ENCODE results near the gene MYOF. TPM values are rescaled to one million over a fixed set of nuclear protein-coding genes. Genes with fewer than 3 reads are reported as not detected.

Gene MYOF
- total and polyA plus RNA-seq, 2 of the 8 experiments (the other 6 are each of a cell fraction or from before 2014, with no cell fraction given) = 0.98 to 2.3 TPM

- Histone ChIP-seq H4K20me1 (replicated peaks in 1 of 2; ENCODE audit: control insufficient read depth in 1 of 2, insufficient read depth in 2 of 2, low read length in 2 of 2) (no peaks in the 10 kb centered on the region), H3K9ac (replicated peaks in 1 of 4; ENCODE audit: extremely low read depth in 1 of 4, low read depth in 3 of 4, low read length in 3 of 4) (no peak overlapping the region), H2BK5ac (ENCODE audit: low read depth, low read length) (no peak overlapping the region), H4K8ac (ENCODE audit: extremely low read depth, insufficient read depth, low read length) (no peak overlapping the region), H2BK120ac (replicated peaks; ENCODE audit: low read depth, low read length) (no peak overlapping the region), H3K14ac (ENCODE audit: insufficient read length) (no peak overlapping the region), H2BK20ac (ENCODE audit: low read length) (no peak overlapping the region), H4K91ac (replicated peaks; ENCODE audit: insufficient read length, low read length) (peak overlapping the region; percentile 27), H3K23me2 (ENCODE audit: low read depth, low read length) (no peaks in the 10 kb centered on the region), H3K9me3 (ENCODE audit: insufficient read depth in 2 of 2, low read depth in 1 of 2, low read length in 1 of 2) (no peaks in the 10 kb centered on the region), H3K18ac (ENCODE audit: extremely low read depth, low read length) (no peak overlapping the region), H3K36me3 (ENCODE audit: control insufficient read depth in 2 of 4, insufficient read depth in 4 of 4, low read length in 3 of 4) (no peaks in the 10 kb centered on the region), H3K56ac (replicated peaks; ENCODE audit: insufficient read length, low read depth, low read length) (no peak overlapping the region), H3K79me1 (ENCODE audit: low read depth, low read length) (no peaks in the 10 kb centered on the region), H3K4ac (replicated peaks; ENCODE audit: insufficient read length, low read depth, low read length) (no peak overlapping the region), H3K4me1 (replicated peaks in 1 of 4; ENCODE audit: control insufficient read depth in 3 of 4, insufficient read depth in 4 of 4, low read length in 3 of 4) (peaks cover 0 to 5% (median 2%) of the 10 kb centered on the region in 4 experiments; a peak in 3 of 7 replicates), H3K4me3 (ENCODE audit: extremely low read depth in 1 of 4, insufficient read depth in 2 of 4, low read depth in 3 of 4, low read length in 4 of 4) (no peak overlapping the region), H4K5ac (ENCODE audit: insufficient read length, low read depth, low read length) (no peak overlapping the region), H3K23ac (ENCODE audit: insufficient read length) (no peak overlapping the region), H2BK15ac (ENCODE audit: low read length) (no peak overlapping the region), H2BK12ac (ENCODE audit: low read depth, low read length) (no peak overlapping the region), H3K79me2 (ENCODE audit: control insufficient read depth in 1 of 2, insufficient read depth in 2 of 2, low read length in 2 of 2) (no peaks in the 10 kb centered on the region), H3K27me3 (replicated peaks in 1 of 4; ENCODE audit: control insufficient read depth in 3 of 4, extremely low read depth in 1 of 4, insufficient read depth in 3 of 4, low read length in 3 of 4) (no peaks in the 10 kb centered on the region), H3K4me2 (ENCODE audit: insufficient read depth in 1 of 2, low read depth in 2 of 2, low read length in 2 of 2) (no peak overlapping the region), H2AFZ (ENCODE audit: low read length) (no peak overlapping the region), H3K27ac (ENCODE audit: low read depth, low read length) (no peak overlapping the region), H2AK5ac (ENCODE audit: low read depth, low read length) (no peak overlapping the region)
- CTCF ChIA-PET (ENCODE audit: partially characterized antibody) = interaction anchor here (0.6 to 4.3 kb wide), 6 partner anchors 11 to 156 kb away, joined by 3 to 22 read pairs (median 6); partner anchors contain the start of gene MYOF
- WGBS, 2 experiments (ENCODE audit: extremely low coverage in 1 of 2, insufficient coverage in 1 of 2, insufficient read length in 1 of 2, insufficient replicate concordance in 2 of 2, low coverage in 1 of 2, low lambda C conversion rate in 2 of 2, missing lambda C conversion rate in 1 of 2) = 91% methylated on average over 7 of the region's 7 CpGs; no CpG with 5 or more reads in 1 of the 2 experiments
- FAIRE-seq (no peak), DNase-seq (ENCODE audit: low read depth in 1 of 2, low spot score in 2 of 2) (no peak)
- no peak for TF ChIP-seq EP300 (IDR thresholded peaks at IDR 0.05; ENCODE audit: borderline replicate concordance in 1 of 2, low read depth in 2 of 2, low read length in 2 of 2)
- TF ChIP-seq RAD21 (IDR thresholded peaks at IDR 0.05 in 1 of 2, conservative IDR thresholded peaks at IDR 0.05 in 1 of 2; ENCODE audit: low read depth in 2 of 2, low read length in 2 of 2) = no peak
- POLR2A ChIA-PET (ENCODE audit: partially characterized antibody) = interaction anchor here (2.9 to 3.1 kb wide), 2 partner anchors 11 to 19 kb away, joined by 12 to 16 read pairs; no protein-coding TSS in a partner anchor
These were observed 25.7 kb downstream of the MYOF start for GRCh38 chr10:93456480-93456879.
